DND-41 (cell line): ENCODE measurements around the gene SLC39A8.

Source experiments
- EZH2 ChIP-seq: IDR thresholded peaks from 3 replicates; pipeline ENCODE4 v1.6.1; 2012; ENCODE audit warnings: borderline replicate concordance, low read depth, mild to moderate bottlenecking, moderate library complexity, low read length, inconsistent platforms; ENCODE audit not compliant: severe bottlenecking
- TF ChIP-seq, protein P1 (sequence below): IDR thresholded peaks from 2 replicates; pipeline ENCODE4 v1.5.1; 2012; ENCODE audit warnings: borderline replicate concordance, low read length, moderate library complexity, mild to moderate bottlenecking; ENCODE audit not compliant: poor library complexity, severe bottlenecking; ENCODE audit errors: extremely low read depth

- TF ChIP-seq, protein P1, sequence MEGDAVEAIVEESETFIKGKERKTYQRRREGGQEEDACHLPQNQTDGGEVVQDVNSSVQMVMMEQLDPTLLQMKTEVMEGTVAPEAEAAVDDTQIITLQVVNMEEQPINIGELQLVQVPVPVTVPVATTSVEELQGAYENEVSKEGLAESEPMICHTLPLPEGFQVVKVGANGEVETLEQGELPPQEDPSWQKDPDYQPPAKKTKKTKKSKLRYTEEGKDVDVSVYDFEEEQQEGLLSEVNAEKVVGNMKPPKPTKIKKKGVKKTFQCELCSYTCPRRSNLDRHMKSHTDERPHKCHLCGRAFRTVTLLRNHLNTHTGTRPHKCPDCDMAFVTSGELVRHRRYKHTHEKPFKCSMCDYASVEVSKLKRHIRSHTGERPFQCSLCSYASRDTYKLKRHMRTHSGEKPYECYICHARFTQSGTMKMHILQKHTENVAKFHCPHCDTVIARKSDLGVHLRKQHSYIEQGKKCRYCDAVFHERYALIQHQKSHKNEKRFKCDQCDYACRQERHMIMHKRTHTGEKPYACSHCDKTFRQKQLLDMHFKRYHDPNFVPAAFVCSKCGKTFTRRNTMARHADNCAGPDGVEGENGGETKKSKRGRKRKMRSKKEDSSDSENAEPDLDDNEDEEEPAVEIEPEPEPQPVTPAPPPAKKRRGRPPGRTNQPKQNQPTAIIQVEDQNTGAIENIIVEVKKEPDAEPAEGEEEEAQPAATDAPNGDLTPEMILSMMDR: no peak
- TF ChIP-seq EZH2: no peak
These were observed 745 bp downstream of the SLC39A8 start for GRCh38 chr4:102344520-102344953.
